ENCODE data around the gene HUWE1.
"Not testable (repeated sequence)": the region's sequence is repeated elsewhere in the genome, so short reads cannot be mapped to it uniquely, and the experiment has no call there.

GRCh38 chrX:53504035-53504434, 182.5 kb downstream of the HUWE1 start:
- not testable (repeated sequence) for TF ChIP-seq POLR2A, CTCF (IDR thresholded peaks at IDR 0.05)

All from stomach (tissue), 4 donors.